ENCODE data around the gene FHOD3. TPM values are rescaled to one million over a fixed set of nuclear protein-coding genes. Genes with fewer than 3 reads are reported as not detected.

The FHOD3 gene
- polyA plus RNA-seq, 3 donors from 2014 or later: not detected

DNA sequence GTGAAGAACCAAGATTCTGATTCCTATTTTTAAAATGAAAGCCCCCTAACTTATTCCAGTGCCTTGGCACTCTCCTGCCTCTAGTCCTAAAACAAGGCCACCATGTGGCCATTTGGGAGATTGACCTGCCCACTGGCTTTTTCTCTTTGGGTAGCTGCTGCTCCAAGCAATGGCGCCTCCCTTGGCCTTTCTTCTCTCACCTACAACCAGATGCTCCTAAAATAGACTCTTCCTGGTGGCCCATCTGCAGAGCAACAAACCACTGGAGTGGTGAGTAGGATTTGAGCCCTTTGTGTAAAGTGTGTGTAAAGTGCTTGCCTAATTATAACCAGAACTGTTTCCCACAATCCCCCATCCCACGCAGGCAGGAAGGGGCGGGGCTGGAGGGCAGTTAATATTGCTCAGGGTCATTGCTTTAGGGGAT, 114.2 kb downstream of the FHOD3 start:
- DNase-seq: no peak
- no peak overlapping the region for H3K27ac Mint-ChIP-seq
- H3K27me3 Mint-ChIP-seq (ENCODE audit: low read depth in 3 of 3): peaks cover 0 to 15% (median 4%) of the 10 kb centered on the region in 3 donors
- peaks cover 0 to 2% (median 0%) of the 10 kb centered on the region in 6 donors for H3K9me3 Mint-ChIP-seq
- no peaks in the 10 kb centered on the region for H3K4me1 Mint-ChIP-seq
- no peak overlapping the region for H3K4me3 Mint-ChIP-seq
- no peaks in the 10 kb centered on the region for H3K36me3 Mint-ChIP-seq

DNA sequence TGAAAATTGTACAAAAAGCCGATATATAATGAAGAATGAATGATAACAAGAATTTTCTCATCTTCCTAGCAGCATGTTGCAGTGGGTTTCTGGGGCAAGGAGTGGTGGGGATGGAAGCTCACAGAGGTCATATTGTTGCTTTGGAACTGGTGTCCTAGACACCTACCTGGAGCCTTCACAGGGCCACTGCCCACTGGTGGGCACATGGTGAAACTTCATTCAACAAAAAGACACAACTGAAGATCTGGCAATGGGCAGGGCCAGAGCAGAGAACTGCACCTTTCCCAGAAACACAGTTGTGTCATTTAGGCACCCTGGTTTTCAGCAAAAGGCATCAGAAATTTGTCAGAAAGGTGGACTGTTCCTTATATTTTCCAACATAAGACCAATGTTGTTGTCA, 115.3 kb downstream of the FHOD3 start:
- no peak overlapping the region for H3K4me3 Mint-ChIP-seq
- no peaks in the 10 kb centered on the region for H3K36me3 Mint-ChIP-seq
- H3K9me3 Mint-ChIP-seq: peaks cover 0 to 4% (median 0%) of the 10 kb centered on the region in 6 donors
- H3K27ac Mint-ChIP-seq: no peak overlapping the region
- H3K4me1 Mint-ChIP-seq: no peaks in the 10 kb centered on the region
- DNase-seq: no peak
- H3K27me3 Mint-ChIP-seq (ENCODE audit: low read depth in 3 of 3): peaks cover 0 to 15% (median 4%) of the 10 kb centered on the region in 3 donors

DNA sequence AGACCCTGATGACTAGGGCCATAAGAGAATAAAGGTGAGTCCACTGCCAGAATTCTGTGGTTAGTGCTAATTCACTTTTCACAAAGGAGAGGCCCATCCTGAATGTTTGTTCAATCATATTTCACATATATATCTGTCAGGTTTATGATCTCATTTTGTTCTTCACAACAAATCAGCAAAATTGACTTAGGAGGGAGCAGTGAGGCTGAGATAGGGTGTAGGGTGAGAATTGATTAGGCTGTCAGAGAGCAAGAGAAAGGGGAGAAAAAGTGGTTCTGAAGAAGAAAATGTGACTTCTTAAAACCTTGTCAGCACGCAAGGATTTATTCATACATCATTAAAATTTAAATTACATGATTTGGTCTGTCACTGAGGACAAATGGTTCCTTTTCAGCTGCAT, 117.7 kb downstream of the FHOD3 start:
- H3K27me3 Mint-ChIP-seq (ENCODE audit: low read depth in 3 of 3): peaks cover 0 to 4% (median 2%) of the 10 kb centered on the region in 3 donors
- no peaks in the 10 kb centered on the region for H3K36me3 Mint-ChIP-seq
- no peak for DNase-seq
- no peak overlapping the region for H3K27ac Mint-ChIP-seq
- H3K9me3 Mint-ChIP-seq: peaks cover 0 to 4% (median 0%) of the 10 kb centered on the region in 6 donors
- H3K4me1 Mint-ChIP-seq: no peaks in the 10 kb centered on the region
- no peak overlapping the region for H3K4me3 Mint-ChIP-seq

DNA sequence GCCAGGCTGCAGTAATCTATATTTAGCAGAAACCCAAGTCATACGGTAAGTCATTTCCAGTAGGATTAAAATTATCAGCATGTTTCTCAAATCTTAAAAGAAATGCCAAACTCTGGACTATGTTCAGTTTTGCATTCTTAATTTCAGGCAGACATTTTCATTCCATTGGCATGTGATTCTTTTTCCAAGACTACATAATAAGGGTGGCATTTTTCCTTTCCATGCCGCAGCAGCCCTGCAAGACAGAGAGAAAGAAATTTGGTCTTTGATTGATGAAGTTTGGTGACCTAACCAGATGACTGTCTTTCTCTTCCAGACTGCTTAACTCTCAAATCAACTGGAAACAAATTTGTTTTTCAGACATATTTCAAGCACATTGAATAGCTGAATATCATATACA, 118.1 kb downstream of the FHOD3 start:
- Mint-ChIP-seq H3K36me3 (no peaks in the 10 kb centered on the region), H3K27me3 (ENCODE audit: low read depth in 3 of 3) (peaks cover 0 to 4% (median 4%) of the 10 kb centered on the region in 3 donors), H3K4me1 (no peaks in the 10 kb centered on the region), H3K27ac (no peak overlapping the region), H3K9me3 (peaks cover 0 to 4% (median 0%) of the 10 kb centered on the region in 6 donors), H3K4me3 (no peak overlapping the region)
- DNase-seq: no peak

DNA sequence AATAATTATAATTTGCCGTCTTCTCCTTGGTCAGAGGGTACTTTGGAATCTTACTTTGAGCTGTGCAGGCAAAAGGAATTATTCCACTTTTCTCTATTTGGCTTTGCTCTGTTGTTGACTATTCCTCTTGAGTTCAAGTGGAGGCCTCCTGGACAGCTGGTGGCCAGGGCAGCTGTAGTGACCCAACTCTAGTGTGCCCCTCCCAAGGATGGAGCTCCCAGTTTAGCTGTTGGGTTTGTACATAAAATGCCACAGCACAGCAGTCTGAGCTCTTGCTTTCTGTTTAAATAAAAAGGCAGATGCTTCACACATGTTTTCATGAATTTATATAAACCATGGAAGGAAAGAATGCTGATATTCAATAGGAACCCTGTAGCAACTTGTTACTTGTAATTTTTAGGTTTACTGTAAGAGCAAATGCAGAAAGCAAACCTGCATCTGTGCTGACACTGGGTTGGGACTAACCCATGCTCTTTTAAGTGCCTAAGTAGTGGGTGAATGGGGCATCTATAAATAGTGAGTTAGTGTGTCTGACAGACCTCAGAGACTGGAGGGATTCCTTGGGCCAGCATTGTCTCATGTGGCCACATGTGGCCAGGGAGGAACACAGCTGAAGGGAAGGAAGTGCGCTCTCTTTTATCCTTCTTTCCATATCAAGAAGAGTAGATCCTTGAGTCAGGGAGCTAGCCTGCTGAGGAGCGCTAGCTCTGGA, 121.8 kb downstream of the FHOD3 start:
- Mint-ChIP-seq H3K4me3 (no peak overlapping the region), H3K36me3 (no peaks in the 10 kb centered on the region), H3K27me3 (ENCODE audit: low read depth in 3 of 3) (peaks cover 2 to 6% (median 3%) of the 10 kb centered on the region in 3 donors), H3K9me3 (peaks cover 0 to 6% (median 0%) of the 10 kb centered on the region in 6 donors), H3K4me1 (no peaks in the 10 kb centered on the region), H3K27ac (no peak overlapping the region)
- DNase-seq: no peak

DNA sequence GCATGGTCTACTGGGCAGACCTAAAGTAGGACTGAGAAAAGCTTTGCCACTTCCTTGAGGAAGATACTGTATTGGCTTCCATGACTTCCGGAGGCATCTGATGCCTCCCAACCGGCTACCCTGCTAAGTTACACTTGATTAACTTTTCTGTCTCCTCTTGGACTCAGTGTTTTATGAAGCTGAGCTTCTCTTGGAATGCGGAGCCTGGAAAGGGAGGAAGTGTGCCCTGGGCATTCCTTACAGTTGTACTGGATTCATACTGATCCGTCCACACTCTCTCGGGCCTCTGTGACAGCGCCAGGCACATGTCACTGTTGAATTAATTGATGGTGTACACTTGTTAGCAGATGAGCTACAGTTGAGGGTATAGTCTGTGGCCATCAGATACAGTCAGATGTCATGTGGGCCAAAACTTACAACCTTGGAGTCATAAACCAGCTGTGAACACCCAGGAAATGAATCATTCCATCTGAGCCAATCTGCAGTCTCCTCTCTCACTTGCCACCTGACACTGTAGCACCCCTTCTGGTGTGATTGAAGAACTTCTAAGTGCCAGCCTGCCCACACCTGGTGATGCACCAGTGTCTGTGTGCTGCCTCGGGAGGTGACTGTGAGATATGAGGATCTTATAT, 122.5 kb downstream of the FHOD3 start:
- no peak overlapping the region for H3K4me3 Mint-ChIP-seq
- no peaks in the 10 kb centered on the region for H3K4me1 Mint-ChIP-seq
- no peak for DNase-seq
- H3K36me3 Mint-ChIP-seq: no peaks in the 10 kb centered on the region
- H3K27me3 Mint-ChIP-seq (ENCODE audit: low read depth in 3 of 3): peaks cover 2 to 6% (median 3%) of the 10 kb centered on the region in 3 donors
- peaks cover 0 to 6% (median 0%) of the 10 kb centered on the region in 6 donors for H3K9me3 Mint-ChIP-seq
- no peak overlapping the region for H3K27ac Mint-ChIP-seq

DNA sequence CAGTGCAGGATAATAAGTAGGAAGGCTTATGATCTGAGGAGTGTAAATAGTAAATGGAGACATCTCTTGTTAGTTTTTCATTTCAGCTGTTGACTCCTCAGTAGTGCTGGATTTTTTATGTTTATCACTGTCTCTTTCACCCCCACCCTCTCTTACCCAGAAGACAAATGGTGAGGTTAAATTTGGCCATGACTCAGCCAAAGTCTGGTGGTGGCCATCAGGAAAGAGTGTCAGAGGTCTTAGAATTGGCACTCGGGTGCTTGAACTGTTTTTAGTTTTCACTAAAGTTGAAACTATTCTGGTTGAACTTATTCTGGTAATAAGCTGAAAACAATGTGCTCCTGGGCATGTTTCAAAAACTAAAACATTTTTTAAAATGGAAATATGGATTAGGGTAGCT, 123.3 kb downstream of the FHOD3 start:
- no peaks in the 10 kb centered on the region for H3K4me1 Mint-ChIP-seq
- DNase-seq: no peak
- H3K36me3 Mint-ChIP-seq: no peaks in the 10 kb centered on the region
- H3K27ac Mint-ChIP-seq: no peak overlapping the region
- peaks cover 2 to 6% (median 3%) of the 10 kb centered on the region in 3 donors for H3K27me3 Mint-ChIP-seq (ENCODE audit: low read depth in 3 of 3)
- H3K9me3 Mint-ChIP-seq: peaks cover 0 to 6% (median 0%) of the 10 kb centered on the region in 6 donors
- H3K4me3 Mint-ChIP-seq: no peak overlapping the region

DNA sequence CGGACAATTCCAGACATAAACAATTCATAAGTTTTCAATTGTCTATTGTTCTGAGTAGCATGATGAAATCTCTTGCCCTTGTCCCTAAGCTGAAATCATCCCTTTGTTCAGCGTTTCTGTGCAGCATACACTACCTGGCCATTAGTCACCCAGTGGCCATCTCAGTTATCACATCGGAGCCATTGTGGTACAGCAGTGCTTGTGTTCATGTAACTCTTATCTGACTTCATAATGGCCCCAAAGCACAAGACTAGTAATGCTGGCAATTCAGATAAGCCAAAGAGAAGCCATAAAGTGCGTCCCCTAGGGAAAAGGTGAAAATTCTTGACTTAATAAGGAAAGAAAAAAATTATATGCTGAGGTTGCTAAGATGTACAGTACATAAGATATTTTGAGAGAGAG, 127.2 kb downstream of the FHOD3 start:
- H3K36me3 Mint-ChIP-seq: no peaks in the 10 kb centered on the region
- H3K27ac Mint-ChIP-seq: no peak overlapping the region
- no peak for DNase-seq
- H3K4me3 Mint-ChIP-seq: no peak overlapping the region
- H3K27me3 Mint-ChIP-seq (ENCODE audit: low read depth in 3 of 3): peaks cover 2 to 7% (median 3%) of the 10 kb centered on the region in 3 donors
- H3K4me1 Mint-ChIP-seq: no peaks in the 10 kb centered on the region
- H3K9me3 Mint-ChIP-seq: peaks cover 0 to 3% (median 0%) of the 10 kb centered on the region in 6 donors

DNA sequence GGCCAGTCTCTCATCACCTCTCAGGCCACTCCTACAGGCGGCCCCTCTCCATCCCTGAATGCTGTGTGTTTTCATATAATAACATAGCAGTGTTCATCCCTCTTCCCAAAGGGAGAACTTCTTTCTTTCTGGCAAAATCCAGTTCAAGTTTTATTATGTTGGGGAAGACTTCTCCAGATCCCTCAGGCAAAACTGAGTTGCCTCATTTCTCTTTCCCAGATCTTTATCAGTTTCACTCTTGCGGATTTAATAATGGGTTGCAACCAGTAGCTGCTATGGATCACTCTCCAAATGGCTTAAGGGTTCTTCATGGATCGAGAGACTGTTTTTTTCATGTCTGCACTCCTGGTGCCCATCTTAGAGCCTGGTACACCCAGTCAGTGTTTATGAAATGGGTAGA, 129.9 kb downstream of the FHOD3 start:
- Mint-ChIP-seq H3K36me3 (no peaks in the 10 kb centered on the region), H3K4me3 (no peak overlapping the region), H3K27ac (no peak overlapping the region)

DNA sequence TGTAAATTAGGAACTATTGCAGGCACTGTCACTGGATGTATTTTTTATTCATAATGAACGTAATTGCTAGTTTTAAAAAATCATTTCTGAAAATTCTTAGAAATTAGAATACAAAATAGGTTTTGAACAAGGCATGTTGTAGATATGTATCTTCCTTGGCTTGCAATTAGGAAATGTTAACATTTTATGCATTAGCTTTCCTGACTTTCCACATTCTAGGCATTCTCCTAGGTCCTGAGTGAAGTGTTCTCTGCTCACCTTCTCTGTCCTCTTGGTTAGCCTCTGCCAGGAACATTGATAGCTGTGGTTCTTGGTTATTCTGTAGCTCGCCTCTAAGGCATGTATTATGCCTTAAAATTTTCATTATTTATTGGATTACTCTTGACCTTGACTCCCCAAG, 130.3 kb downstream of the FHOD3 start:
- Mint-ChIP-seq H3K36me3 (no peaks in the 10 kb centered on the region), H3K4me1 (no peaks in the 10 kb centered on the region), H3K27me3 (ENCODE audit: low read depth in 3 of 3) (peaks cover 0 to 9% (median 2%) of the 10 kb centered on the region in 3 donors), H3K4me3 (no peak overlapping the region), H3K27ac (no peak overlapping the region), H3K9me3 (no peaks in the 10 kb centered on the region)
- no peak for DNase-seq

More for the DNA sequence above, 129.9 kb downstream of the FHOD3 start:
- H3K9me3 Mint-ChIP-seq: no peaks in the 10 kb centered on the region
- no peak for DNase-seq
- no peaks in the 10 kb centered on the region for H3K4me1 Mint-ChIP-seq
- peaks cover 0 to 9% (median 2%) of the 10 kb centered on the region in 3 donors for H3K27me3 Mint-ChIP-seq (ENCODE audit: low read depth in 3 of 3)

DNA sequence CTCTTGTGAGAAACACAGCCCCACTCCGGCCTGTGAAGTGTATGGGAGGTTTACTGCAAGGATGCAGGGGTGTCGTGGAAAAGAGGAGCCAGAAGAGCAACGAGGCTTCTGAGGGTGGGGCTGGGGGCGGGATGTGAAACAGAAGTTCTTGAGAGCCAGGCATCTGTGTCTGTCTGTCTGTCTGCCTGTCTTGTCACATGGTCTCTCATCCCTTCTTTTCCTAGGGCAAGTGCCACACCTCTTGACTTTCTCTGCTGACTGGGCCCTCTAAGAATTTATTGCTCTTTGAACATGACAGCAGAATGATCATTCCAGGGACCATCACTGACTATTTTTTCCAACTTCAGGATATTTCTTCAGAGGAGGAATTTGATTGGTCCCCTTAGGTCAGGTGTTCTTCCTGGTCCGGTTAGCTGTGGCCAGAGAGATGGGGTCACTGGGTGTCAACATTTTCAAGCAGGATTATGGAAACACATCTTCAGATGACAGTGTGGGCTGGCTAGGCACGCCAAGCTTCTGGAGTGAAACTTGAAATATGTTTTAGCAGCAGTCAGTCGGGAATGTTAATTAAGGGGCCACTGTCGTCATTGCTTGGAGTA, 131.0 kb downstream of the FHOD3 start:
- no peak for DNase-seq
- Mint-ChIP-seq H3K27me3 (ENCODE audit: low read depth in 3 of 3) (peaks cover 0 to 9% (median 0%) of the 10 kb centered on the region in 3 donors), H3K4me1 (no peaks in the 10 kb centered on the region), H3K36me3 (no peaks in the 10 kb centered on the region), H3K4me3 (no peak overlapping the region), H3K27ac (no peak overlapping the region), H3K9me3 (no peaks in the 10 kb centered on the region)

DNA sequence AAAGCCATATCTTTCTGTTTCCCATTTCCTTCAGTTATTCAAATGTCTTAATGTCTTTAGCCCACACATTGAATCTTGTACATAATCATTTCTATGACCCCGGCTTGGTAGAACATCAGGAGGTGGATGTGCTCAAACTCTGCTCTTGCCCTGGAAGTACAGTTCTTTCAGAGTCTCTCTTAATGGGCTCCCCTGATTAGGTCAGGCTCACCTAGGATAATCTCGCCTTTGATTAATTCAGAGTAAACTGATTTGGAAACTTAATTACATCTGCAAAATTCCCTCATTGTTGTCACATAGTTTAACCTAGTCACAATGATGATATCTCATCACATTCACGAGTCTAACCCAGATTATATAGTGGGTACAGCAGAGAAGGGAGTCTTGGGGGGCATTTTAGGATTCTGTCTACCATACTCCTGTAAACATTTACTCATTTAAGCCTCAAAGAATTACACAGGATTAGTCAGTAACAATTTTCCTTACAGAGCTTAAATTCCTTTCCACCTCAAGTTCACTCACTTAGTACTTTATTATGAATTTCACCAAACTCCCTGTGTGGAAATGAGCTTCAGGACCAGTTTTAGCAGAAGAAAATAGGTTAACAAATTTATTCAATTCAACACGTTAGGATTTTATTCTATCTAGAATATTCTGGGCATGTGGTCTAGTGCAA, 135.5 kb downstream of the FHOD3 start:
- no peaks in the 10 kb centered on the region for H3K36me3 Mint-ChIP-seq
- peaks cover 0 to 4% (median 1%) of the 10 kb centered on the region in 3 donors for H3K27me3 Mint-ChIP-seq (ENCODE audit: low read depth in 3 of 3)
- no peaks in the 10 kb centered on the region for H3K9me3 Mint-ChIP-seq
- DNase-seq: no peak
- H3K27ac Mint-ChIP-seq: no peak overlapping the region
- H3K4me3 Mint-ChIP-seq: no peak overlapping the region
- no peaks in the 10 kb centered on the region for H3K4me1 Mint-ChIP-seq

DNA sequence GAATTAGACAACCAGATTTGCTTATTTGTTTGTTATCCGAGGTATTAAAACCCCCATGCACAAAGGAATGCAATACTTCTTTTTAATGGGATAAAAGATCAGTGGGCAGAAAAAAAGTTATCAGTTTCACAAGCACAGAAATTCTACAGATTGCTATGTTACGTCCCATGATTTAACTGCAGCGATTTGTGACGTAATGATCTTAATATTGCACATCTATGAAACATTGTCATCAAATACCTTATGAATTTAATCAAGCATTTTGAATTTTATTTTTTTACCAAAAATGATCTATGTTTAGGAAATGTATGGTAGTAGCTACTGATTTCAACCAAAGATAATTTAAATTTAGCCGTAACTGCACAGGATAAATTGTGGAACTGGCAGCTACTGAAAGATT, 138.9 kb downstream of the FHOD3 start:
- H3K9me3 Mint-ChIP-seq: peaks cover 0 to 4% (median 0%) of the 10 kb centered on the region in 6 donors
- peaks cover 0 to 3% (median 0%) of the 10 kb centered on the region in 3 donors for H3K36me3 Mint-ChIP-seq
- DNase-seq: no peak
- no peak overlapping the region for H3K4me3 Mint-ChIP-seq
- H3K4me1 Mint-ChIP-seq: no peaks in the 10 kb centered on the region
- peaks cover 3 to 9% (median 8%) of the 10 kb centered on the region in 3 donors for H3K27me3 Mint-ChIP-seq (ENCODE audit: low read depth in 3 of 3)
- no peak overlapping the region for H3K27ac Mint-ChIP-seq

DNA sequence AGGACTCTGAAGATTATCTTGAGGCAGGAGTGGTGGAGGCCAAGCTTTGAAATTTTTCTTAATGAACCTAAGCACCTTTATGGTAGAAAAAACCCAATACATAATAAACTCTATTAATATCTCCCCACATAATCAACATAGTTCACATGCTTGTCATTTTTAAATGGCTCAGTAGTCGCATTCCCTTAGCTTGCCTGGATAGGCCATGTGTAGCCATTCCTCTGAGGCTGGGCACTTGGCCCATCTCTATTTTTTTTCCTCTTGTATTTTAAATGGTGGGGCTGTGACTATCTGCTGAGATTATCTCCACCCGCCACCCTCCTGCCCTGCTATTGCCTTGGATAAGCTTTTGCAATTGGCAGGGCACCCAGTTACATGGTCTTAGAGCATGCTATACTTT, 143.1 kb downstream of the FHOD3 start:
- H3K9me3 Mint-ChIP-seq: peaks cover 0 to 8% (median 0%) of the 10 kb centered on the region in 6 donors
- no peak overlapping the region for H3K4me3 Mint-ChIP-seq
- H3K27ac Mint-ChIP-seq: no peak overlapping the region
- peaks cover 0 to 3% (median 0%) of the 10 kb centered on the region in 3 donors for H3K36me3 Mint-ChIP-seq
- DNase-seq: no peak
- H3K27me3 Mint-ChIP-seq (ENCODE audit: low read depth in 3 of 3): peaks cover 3 to 9% (median 8%) of the 10 kb centered on the region in 3 donors
- H3K4me1 Mint-ChIP-seq: no peaks in the 10 kb centered on the region
